K562 (cell line): ENCODE measurements around the gene NT5DC4. TPM values are rescaled to one million over a fixed set of nuclear protein-coding genes. Genes with fewer than 3 reads are reported as not detected.
A peak's percentile ranks its signal among the peaks of the same experiment; 100 is the strongest.

Source experiments
- ETV1 ChIP-seq: fragments of 450-650 bp; conservative IDR thresholded peaks from 2 replicates; pipeline ENCODE4 v1.6.1; 2016; ENCODE audit warnings: missing genetic modification characterization, control low read depth, low read depth, missing compliant biosample characterization
- LEF1 ChIP-seq: fragments of 450-650 bp; IDR thresholded peaks from 2 replicates; pipeline ENCODE4 v1.6.1; 2016; ENCODE audit warnings: mild to moderate bottlenecking
- RAD21 ChIP-seq, 2 experiments: fragments of 250-450 bp in 1 of 2; fragments of 450-650 bp in 1 of 2; sonication (Bioruptor Pico) in 1 of 2; formaldehyde crosslinking in 1 of 2; IDR thresholded peaks in 1 of 2; conservative IDR thresholded peaks in 1 of 2; 2 replicates each; pipeline versions ENCODE4 v1.4.0 to v1.8.0; 2020 to 2022; ENCODE audit warnings: mild to moderate bottlenecking in 2 of 2, moderate library complexity in 1 of 2
- TEAD4 ChIP-seq, 2 experiments: sonication (generic) in 1 of 2; formaldehyde crosslinking in 1 of 2; IDR thresholded peaks; 2 replicates each; pipeline versions ENCODE4 v1.6.1 to v1.8.0; 2012 to 2022; ENCODE audit warnings: borderline replicate concordance in 1 of 2, inconsistent platforms in 1 of 2, low read length in 1 of 2, mild to moderate bottlenecking in 1 of 2, missing genetic modification reagents in 1 of 2
- TOE1 ChIP-seq, 2 experiments: fragments of 450-650 bp in 1 of 2; sonication (generic) in 1 of 2; formaldehyde crosslinking in 1 of 2; IDR thresholded peaks; 2 replicates each; pipeline versions ENCODE4 v1.7.1 to v1.8.0; 2016 to 2022; ENCODE audit warnings: borderline replicate concordance in 2 of 2, mild to moderate bottlenecking in 2 of 2, antibody characterized with exemption in 1 of 2, inconsistent platforms in 1 of 2, low read depth in 1 of 2, missing genetic modification reagents in 1 of 2, moderate library complexity in 1 of 2
- XRCC4 ChIP-seq: IDR thresholded peaks from one replicate; pipeline ENCODE4 v1.6.1; 2011; ENCODE audit not compliant: insufficient read depth, insufficient read length; ENCODE audit errors: extremely low read depth
- ZFP91 ChIP-seq: sonication (generic); formaldehyde crosslinking; IDR thresholded peaks from 2 replicates; pipeline ENCODE4 v1.8.0; 2022; ENCODE audit warnings: mild to moderate bottlenecking, missing genetic modification reagents
- ZNF444 ChIP-seq: fragments of 250-450 bp; sonication (Bioruptor Pico); IDR thresholded peaks from 2 replicates; pipeline ENCODE4 v1.4.0; 2020; ENCODE audit warnings: mild to moderate bottlenecking, moderate library complexity
- ZNF707 ChIP-seq: fragments of 250-450 bp; sonication (Bioruptor Pico); conservative IDR thresholded peaks from 2 replicates; pipeline ENCODE4 v1.8.0; 2022; ENCODE audit warnings: inconsistent platforms, mild to moderate bottlenecking, moderate library complexity
- polyA plus RNA-seq, 8 experiments: library from polyadenylated mRNA; depleted of rRNA in 4 of 8; stranded (reverse) in 5 of 8; unstranded in 3 of 8; fragments of >200 nt; fragmentation: Nextera tagmentation in 2 of 8; fragmentation: Illumina TruSeq in 1 of 8; extraction: Ambion mirVana in 2 of 8; extraction: Trizol in 1 of 8; gene quantifications; 2 replicates each; pipeline versions ENCODE4 v1.2.1 to v1.2.3, GENCODE V29; 2011 to 2014; ENCODE audit warnings: inconsistent platforms in 1 of 8, missing spikeins in 1 of 8
- total RNA-seq, 7 experiments: library from RNA; depleted of rRNA in 6 of 7; stranded (reverse); fragments of >200 nt in 6 of 7; fragmentation: Illumina TruSeq in 2 of 7; extraction: Trizol in 2 of 7; gene quantifications; 2 replicates each; pipeline versions ENCODE4 v1.2.1 to v1.2.3, GENCODE V29; 2011 to 2021; ENCODE audit warnings: low replicate concordance in 1 of 7
- TF ChIP-seq, protein P1 (sequence below): fragments of 250-450 bp; sonication (Bioruptor Pico); IDR thresholded peaks from 2 replicates; pipeline ENCODE4 v1.8.0; 2021; ENCODE audit warnings: mild to moderate bottlenecking, moderate library complexity
- TF ChIP-seq, protein P2 (sequence below), 3 experiments: fragments of 200-800 bp in 1 of 3; fragments of 250-450 bp in 1 of 3; fragments of 450-650 bp in 1 of 3; sonication (Bioruptor Pico) in 1 of 3; sonication (Bioruptor generic) in 1 of 3; formaldehyde crosslinking in 1 of 3; IDR thresholded peaks; 2 replicates each; pipeline versions ENCODE4 v1.6.1 to v1.8.0; 2016 to 2022; ENCODE audit warnings: mild to moderate bottlenecking in 2 of 3, missing genetic modification characterization in 2 of 3, missing compliant biosample characterization in 1 of 3, moderate library complexity in 1 of 3
- TF ChIP-seq, protein P3 (sequence below): fragments of 450-650 bp; IDR thresholded peaks from 2 replicates; pipeline ENCODE4 v1.6.1; 2017; ENCODE audit warnings: antibody characterized with exemption, mild to moderate bottlenecking

NT5DC4 gene
- total and polyA plus RNA-seq, 9 of the 15 experiments (the other 6 are each of a cell fraction or from before 2014, with no cell fraction given) = 0.44 to 6.9 (median 2.5) TPM

DNA sequence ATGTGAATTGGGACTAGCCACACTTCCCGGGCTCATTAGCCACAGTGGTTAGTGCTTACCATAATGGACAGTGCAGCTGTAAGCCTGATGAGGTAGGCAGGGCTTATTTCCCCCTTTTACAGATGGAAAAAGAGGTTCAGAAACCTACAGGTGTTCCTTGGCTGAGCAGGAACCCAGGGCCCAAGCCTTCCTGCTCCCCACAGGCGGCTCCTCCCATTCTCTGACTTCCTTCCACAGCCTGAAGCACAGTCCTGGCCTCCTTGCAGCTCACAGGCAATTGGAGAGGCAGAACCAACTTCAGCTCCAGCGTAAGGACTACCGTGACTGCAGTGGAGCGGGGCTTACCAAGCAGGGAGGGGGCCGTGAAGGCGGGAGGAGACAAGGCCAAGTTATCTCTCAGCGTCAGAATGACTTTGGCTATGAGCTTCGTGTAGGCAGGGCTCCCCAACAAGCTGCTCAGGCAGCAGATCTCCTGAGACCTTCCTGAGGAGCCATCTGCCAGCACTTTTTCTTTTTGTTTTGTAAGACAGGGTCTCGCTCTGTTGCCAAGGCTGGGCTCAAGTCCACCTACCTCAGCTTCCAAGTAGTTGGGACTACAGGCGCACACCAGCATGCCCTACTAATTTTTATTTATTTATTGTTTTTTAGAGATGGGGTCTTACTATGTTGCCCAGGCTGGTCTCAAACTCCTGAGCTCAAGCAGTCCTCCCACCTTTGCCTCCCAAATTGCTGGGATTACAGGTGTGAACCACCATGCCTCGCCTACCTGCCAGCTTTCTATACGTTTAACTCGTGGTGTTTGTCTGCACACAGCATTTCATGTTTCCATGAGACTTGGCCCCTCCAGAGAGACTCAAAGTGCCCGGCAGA, 34.2 kb upstream of the NT5DC4 start (continued):
- TF ChIP-seq LEF1 (peak; percentile 40; the same call in 1 of the 2 replicates), ZFP91 (no peak), ZNF444 (CRISPR knock-in tag) (no peak), TOE1 (IDR thresholded peaks at IDR 0.05; ENCODE audit: borderline replicate concordance) (no peak), TOE1 (CRISPR knock-in tag; IDR thresholded peaks at IDR 0.05; ENCODE audit: borderline replicate concordance, low read depth) (no peak), XRCC4 (no peak), RAD21 (CRISPR knock-in tag; conservative IDR thresholded peaks at IDR 0.05 in 1 of 2, IDR thresholded peaks at IDR 0.05 in 1 of 2) (no peak; a peak in 1 of 4 replicates), ZNF707 (CRISPR knock-in tag) (no peak), TEAD4 (IDR thresholded peaks at IDR 0.05; ENCODE audit: low read length) (peak; percentile 45; the same call in 1 of the 2 replicates), TEAD4 (CRISPR knock-in tag; IDR thresholded peaks at IDR 0.05; ENCODE audit: borderline replicate concordance) (no peak), ETV1 (tag) (no peak)
- TF ChIP-seq, protein P1, sequence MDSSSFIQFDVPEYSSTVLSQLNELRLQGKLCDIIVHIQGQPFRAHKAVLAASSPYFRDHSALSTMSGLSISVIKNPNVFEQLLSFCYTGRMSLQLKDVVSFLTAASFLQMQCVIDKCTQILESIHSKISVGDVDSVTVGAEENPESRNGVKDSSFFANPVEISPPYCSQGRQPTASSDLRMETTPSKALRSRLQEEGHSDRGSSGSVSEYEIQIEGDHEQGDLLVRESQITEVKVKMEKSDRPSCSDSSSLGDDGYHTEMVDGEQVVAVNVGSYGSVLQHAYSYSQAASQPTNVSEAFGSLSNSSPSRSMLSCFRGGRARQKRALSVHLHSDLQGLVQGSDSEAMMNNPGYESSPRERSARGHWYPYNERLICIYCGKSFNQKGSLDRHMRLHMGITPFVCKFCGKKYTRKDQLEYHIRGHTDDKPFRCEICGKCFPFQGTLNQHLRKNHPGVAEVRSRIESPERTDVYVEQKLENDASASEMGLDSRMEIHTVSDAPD = no peak
- TF ChIP-seq, protein P2, sequence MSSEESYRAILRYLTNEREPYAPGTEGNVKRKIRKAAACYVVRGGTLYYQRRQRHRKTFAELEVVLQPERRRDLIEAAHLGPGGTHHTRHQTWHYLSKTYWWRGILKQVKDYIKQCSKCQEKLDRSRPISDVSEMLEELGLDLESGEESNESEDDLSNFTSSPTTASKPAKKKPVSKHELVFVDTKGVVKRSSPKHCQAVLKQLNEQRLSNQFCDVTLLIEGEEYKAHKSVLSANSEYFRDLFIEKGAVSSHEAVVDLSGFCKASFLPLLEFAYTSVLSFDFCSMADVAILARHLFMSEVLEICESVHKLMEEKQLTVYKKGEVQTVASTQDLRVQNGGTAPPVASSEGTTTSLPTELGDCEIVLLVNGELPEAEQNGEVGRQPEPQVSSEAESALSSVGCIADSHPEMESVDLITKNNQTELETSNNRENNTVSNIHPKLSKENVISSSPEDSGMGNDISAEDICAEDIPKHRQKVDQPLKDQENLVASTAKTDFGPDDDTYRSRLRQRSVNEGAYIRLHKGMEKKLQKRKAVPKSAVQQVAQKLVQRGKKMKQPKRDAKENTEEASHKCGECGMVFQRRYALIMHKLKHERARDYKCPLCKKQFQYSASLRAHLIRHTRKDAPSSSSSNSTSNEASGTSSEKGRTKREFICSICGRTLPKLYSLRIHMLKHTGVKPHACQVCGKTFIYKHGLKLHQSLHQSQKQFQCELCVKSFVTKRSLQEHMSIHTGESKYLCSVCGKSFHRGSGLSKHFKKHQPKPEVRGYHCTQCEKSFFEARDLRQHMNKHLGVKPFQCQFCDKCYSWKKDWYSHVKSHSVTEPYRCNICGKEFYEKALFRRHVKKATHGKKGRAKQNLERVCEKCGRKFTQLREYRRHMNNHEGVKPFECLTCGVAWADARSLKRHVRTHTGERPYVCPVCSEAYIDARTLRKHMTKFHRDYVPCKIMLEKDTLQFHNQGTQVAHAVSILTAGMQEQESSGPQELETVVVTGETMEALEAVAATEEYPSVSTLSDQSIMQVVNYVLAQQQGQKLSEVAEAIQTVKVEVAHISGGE (CRISPR knock-in tag; IDR thresholded peaks at IDR 0.05) = peak in 1 of 3 experiments; percentile 47; a peak in 1 of 6 replicates
- TF ChIP-seq, protein P3, sequence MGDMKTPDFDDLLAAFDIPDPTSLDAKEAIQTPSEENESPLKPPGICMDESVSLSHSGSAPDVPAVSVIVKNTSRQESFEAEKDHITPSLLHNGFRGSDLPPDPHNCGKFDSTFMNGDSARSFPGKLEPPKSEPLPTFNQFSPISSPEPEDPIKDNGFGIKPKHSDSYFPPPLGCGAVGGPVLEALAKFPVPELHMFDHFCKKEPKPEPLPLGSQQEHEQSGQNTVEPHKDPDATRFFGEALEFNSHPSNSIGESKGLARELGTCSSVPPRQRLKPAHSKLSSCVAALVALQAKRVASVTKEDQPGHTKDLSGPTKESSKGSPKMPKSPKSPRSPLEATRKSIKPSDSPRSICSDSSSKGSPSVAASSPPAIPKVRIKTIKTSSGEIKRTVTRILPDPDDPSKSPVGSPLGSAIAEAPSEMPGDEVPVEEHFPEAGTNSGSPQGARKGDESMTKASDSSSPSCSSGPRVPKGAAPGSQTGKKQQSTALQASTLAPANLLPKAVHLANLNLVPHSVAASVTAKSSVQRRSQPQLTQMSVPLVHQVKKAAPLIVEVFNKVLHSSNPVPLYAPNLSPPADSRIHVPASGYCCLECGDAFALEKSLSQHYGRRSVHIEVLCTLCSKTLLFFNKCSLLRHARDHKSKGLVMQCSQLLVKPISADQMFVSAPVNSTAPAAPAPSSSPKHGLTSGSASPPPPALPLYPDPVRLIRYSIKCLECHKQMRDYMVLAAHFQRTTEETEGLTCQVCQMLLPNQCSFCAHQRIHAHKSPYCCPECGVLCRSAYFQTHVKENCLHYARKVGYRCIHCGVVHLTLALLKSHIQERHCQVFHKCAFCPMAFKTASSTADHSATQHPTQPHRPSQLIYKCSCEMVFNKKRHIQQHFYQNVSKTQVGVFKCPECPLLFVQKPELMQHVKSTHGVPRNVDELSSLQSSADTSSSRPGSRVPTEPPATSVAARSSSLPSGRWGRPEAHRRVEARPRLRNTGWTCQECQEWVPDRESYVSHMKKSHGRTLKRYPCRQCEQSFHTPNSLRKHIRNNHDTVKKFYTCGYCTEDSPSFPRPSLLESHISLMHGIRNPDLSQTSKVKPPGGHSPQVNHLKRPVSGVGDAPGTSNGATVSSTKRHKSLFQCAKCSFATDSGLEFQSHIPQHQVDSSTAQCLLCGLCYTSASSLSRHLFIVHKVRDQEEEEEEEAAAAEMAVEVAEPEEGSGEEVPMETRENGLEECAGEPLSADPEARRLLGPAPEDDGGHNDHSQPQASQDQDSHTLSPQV = peak; percentile 93; the same call in 1 of the 2 replicates
